ENCODE data around the gene CACNA1F.
"Not testable (repeated sequence)": the region's sequence is repeated elsewhere in the genome, so short reads cannot be mapped to it uniquely, and the experiment has no call there.

Gene CACNA1F

GRCh38 chrX:49176421-49177326 lies 56.5 kb downstream of the CACNA1F start:
- no peak for TF ChIP-seq ZNF274 (IDR thresholded peaks at IDR 0.05; ENCODE audit: low read depth, low read length)
- no peak overlapping the region for H3K4me3 ChIP-seq (ENCODE audit: low read length)

DNA sequence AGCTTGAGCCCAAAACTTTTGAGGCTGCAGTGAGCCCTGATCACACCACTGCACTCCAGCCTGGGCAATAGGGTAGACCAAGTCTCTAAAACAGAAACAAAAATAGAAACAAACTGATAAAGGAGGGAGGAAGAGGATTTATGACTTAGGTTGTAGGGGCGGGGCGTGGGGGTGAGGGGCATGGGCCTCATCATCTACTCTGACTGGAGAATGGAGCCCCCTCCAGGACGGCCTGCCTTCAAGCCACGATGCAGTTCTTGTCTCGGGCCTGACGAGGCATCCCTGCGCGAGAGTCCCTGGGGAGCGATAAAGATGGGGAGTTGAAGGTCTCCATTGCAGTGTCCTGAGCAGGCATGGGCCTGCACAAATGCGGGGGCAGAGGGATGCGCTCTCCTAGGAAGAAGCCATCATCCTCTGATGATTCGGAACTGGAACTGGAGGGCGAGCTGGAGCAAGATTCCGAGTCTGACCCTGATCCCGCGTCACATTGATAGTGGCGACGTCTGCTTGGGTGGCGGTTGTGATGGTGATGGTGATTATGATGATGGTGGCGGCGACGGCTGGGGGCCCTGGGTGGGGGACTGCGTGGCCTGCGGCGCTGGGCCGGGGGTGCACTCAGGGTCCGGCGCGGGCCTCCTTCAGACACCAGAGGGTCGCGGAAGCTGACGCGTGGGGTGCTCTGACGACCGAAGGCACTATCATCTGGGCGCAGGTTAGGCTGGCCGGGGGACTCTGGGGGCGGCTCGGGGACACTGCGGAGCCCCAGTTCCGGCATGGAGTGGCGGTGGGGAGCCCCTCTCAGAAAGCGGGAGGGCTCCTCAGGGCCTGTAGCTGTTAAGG lies 57.5 kb downstream of the CACNA1F start:
- no peak for TF ChIP-seq ZNF274 (IDR thresholded peaks at IDR 0.05; ENCODE audit: low read depth, low read length)
- no peak overlapping the region for H3K4me3 ChIP-seq (ENCODE audit: low read length)

DNA sequence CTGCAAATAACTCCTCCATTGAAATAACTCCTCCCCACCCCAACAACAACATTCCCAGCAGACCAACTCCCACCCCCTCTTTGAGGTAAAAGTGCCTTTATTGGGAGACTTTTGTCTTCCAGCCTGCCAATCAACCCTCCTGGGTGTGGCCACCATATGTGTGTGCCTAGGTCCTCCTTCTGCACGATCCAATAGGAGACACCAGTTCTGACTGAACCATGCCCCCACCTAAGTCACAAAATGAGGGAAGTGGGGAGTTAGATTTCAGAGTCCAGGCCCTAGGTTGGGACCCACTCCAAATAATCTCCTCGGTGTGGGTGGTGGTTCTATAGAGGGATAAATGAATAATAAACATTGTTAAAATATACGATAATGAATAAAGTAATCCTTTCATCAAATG lies 58.4 kb downstream of the CACNA1F start:
- no peak overlapping the region for H3K4me3 ChIP-seq (ENCODE audit: low read length)
- TF ChIP-seq ZNF274 (IDR thresholded peaks at IDR 0.05; ENCODE audit: low read depth, low read length): no peak

DNA sequence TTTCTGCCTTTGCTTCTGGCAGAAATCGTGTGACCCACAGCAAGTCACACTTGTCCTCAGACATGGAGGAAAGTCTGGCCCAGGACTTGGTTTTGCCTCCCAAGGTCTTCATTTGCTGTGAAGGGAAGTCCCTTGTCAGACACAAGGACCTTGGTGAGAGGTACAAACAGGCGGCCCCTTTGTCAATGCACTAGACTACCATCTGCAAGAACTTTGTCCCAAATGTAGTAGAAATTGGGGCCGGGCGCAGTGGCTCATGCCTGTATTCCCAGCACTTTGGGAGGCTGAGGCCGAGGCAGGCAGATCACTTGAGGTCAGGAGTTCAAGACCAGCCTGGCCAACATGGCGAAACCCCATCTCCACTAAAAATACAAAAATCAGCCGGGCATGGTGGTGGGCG lies 59.6 kb downstream of the CACNA1F start:
- H3K4me3 ChIP-seq (ENCODE audit: low read length): not testable (repeated sequence)

GRCh38 chrX:49172280-49172780 lies 60.8 kb downstream of the CACNA1F start:
- H3K4me3 ChIP-seq (ENCODE audit: low read length): peak overlapping the region; percentile 76; the same call in 1 of the 2 replicates
- TF ChIP-seq ZNF274 (IDR thresholded peaks at IDR 0.05; ENCODE audit: low read depth, low read length): no peak

- TF ChIP-seq ZNF274 (IDR thresholded peaks at IDR 0.05; ENCODE audit: low read depth, low read length): no peak
- peak within 1 kb of the TSS; percentile 76 for H3K4me3 ChIP-seq (ENCODE audit: low read length)
Observed at GRCh38 chrX:49171752-49172279, 61.3 kb downstream of the CACNA1F start, which contains the start of gene PLP2. PLP2 (plus strand) TSS chrX:49171898; CDS start chrX:49172001, 103 bp downstream.

DNA sequence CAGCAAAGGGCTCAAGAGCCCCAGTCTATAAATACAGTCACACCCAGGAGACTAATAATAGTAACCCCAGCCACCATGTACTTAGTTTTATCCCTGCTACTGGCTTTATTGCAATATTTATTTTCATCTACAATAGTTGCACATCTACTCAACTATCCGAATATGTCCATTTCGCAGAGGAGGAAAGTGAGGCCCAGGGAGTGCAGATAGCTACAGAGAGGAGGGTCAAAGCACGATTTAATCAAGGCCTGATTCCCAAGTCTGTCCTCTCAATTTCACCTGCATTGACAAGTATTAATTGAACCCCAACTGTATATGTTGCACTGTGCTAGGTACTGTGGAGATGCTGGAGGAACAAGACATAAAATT lies 65.4 kb downstream of the CACNA1F start:
- H3K4me3 ChIP-seq (ENCODE audit: low read length): peak overlapping the region; percentile 34; the same call in 1 of the 2 replicates
- TF ChIP-seq ZNF274 (IDR thresholded peaks at IDR 0.05; ENCODE audit: low read depth, low read length): no peak

- TF ChIP-seq ZNF274 (IDR thresholded peaks at IDR 0.05; ENCODE audit: low read depth, low read length): no peak
- peak overlapping the region; percentile 34; the same call in 1 of the 2 replicates for H3K4me3 ChIP-seq (ENCODE audit: low read length)
Observed at GRCh38 chrX:49166914-49167739, 66.0 kb downstream of the CACNA1F start.

GRCh38 chrX:49165901-49166881 lies 66.9 kb downstream of the CACNA1F start:
- H3K4me3 ChIP-seq (ENCODE audit: low read length): peak overlapping the region; percentile 34; the same call in 1 of the 2 replicates
- TF ChIP-seq ZNF274 (IDR thresholded peaks at IDR 0.05; ENCODE audit: low read depth, low read length): no peak

DNA sequence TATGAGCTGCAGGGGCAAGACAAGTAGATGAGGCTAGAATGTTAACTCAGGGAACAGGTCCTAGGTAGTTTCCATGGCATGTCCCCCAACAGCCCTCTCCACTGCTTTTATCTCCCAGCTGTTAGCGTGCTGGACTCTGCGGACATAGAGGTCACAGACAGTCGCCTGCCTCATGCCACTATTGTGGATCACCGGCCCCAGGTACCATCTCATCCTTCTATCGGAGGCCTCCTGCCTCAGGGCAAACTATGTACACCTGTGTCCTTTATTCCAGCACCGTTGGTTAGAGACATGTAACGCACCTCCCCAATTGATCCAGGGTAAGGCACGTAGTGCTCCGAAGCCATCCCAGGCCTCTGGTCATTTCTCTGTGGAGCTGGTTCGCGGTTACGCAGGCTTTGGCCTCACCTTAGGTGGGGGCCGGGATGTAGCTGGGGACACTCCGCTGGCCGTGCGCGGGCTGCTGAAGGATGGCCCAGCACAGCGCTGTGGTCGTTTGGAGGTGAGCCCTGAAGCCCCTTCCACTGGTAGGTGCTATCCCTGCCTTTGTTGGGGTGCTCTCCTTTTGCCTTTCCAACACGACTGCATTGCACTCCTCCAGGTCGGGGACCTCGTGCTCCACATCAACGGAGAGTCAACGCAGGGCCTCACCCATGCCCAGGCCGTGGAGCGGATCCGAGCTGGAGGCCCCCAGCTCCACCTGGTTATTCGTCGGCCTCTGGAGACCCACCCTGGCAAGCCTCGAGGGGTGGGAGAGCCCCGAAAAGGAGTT lies 68.4 kb downstream of the CACNA1F start:
- TF ChIP-seq ZNF274 (IDR thresholded peaks at IDR 0.05; ENCODE audit: low read depth, low read length): no peak
- H3K4me3 ChIP-seq (ENCODE audit: low read length): no peak overlapping the region

DNA sequence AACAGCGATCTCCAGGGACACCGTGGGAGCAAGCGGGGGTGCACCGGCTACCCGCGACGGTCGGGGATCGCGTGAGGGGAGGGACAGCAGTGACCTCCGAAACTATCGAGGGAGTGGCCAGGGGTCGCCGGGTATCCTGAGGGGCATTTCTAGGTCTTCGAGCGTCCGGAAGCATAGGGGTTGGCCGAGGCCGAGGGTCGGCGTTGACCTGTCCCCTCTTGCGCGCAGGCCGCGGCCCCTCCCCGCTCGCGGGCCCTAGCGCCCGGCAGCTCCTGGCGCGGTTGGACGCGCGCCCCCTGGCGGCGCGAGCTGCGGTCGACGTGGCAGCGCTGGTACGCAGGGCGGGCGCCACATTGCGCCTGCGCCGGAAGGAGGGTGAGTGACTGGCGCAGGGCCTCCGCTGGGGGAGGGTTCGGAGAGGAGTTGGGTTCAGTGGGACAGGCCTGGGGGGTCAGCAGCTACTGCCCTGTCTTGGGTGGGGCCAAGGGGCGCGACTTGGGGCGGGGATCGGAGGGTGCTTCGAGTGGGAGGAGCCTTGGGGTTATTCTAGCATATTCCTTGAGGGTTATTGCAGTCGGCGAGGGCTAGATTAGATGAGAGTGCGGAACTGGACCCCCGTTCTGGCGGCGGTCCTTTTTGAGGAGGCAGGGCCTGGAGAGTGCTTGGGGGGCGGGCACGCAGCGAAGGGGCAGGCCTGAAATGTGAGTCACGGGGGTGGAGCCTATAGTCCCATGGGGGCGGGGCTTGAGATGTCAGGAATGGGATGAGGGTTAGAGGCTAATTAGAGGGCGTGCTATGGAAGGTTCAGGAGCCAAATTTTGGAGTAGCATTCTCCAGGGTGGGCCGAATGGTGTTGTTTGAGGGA lies 69.4 kb downstream of the CACNA1F start:
- TF ChIP-seq ZNF274 (IDR thresholded peaks at IDR 0.05; ENCODE audit: low read depth, low read length): no peak
- peak overlapping the region; percentile 38; the same call in 1 of the 2 replicates for H3K4me3 ChIP-seq (ENCODE audit: low read length)

Data from GM08714 (cell line).